ENCODE data around the gene HRH1.

- TF ChIP-seq CTCF (IDR thresholded peaks at IDR 0.05): peak in 1 of 3 donors; percentile 44
- no peak for TF ChIP-seq POLR2A (IDR thresholded peaks at IDR 0.05)
Observed at GRCh38 chr3:11236588-11237461, 82.5 kb downstream of the HRH1 start.

Measured in ovary (tissue), 3 donors.